ENCODE measurements around the gene LRRC19.

GRCh38 chr9:27042476-27042875, 37.0 kb upstream of the LRRC19 start:
- TF ChIP-seq EZH2 (IDR thresholded peaks at IDR 0.05) (no peak), POLR2AphosphoS5 (IDR thresholded peaks at IDR 0.05; ENCODE audit: borderline replicate concordance, low read depth, low read length) (no peak)
